Osteocyte (in vitro differentiated cells): ENCODE measurements around the gene EPAS1. TPM values are rescaled to one million over a fixed set of nuclear protein-coding genes. Genes with fewer than 3 reads are reported as not detected.
A peak's percentile ranks its signal among the peaks of the same experiment; 100 is the strongest.

Experiments used
- DNase-seq: peaks from one replicate; pipeline ENCODE4 v3.0.0; 2021; ENCODE audit warnings: mixed read lengths; ENCODE audit not compliant: unreplicated experiment; ENCODE audit errors: extremely low spot score
- H3K27ac Mint-ChIP-seq: one replicate; pipeline ENCODE4 v1.8.0; 2021; ENCODE audit warnings: mild to moderate bottlenecking, mixed read lengths; ENCODE audit not compliant: unreplicated experiment
- H3K27me3 Mint-ChIP-seq: one replicate; pipeline ENCODE4 v1.8.0; 2021; ENCODE audit warnings: mixed read lengths; ENCODE audit not compliant: unreplicated experiment
- H3K36me3 Mint-ChIP-seq: one replicate; pipeline ENCODE4 v1.8.0; 2021; ENCODE audit warnings: mixed read lengths; ENCODE audit not compliant: unreplicated experiment
- H3K4me1 Mint-ChIP-seq: one replicate; pipeline ENCODE4 v1.8.0; 2021; ENCODE audit warnings: mixed read lengths; ENCODE audit not compliant: unreplicated experiment
- H3K4me3 Mint-ChIP-seq: one replicate; pipeline ENCODE4 v1.8.0; 2021; ENCODE audit warnings: mild to moderate bottlenecking, moderate library complexity, mixed read lengths; ENCODE audit not compliant: unreplicated experiment
- H3K9me3 Mint-ChIP-seq: one replicate; pipeline ENCODE4 v1.8.0; 2021; ENCODE audit warnings: mixed read lengths; ENCODE audit not compliant: unreplicated experiment
- CTCF ChIP-seq: fragments of 200-600 bp; sonication (generic); IDR thresholded peaks from 2 replicates; pipeline ENCODE4 v1.5.0; 2021; ENCODE audit warnings: antibody characterized with exemption, mild to moderate bottlenecking, moderate library complexity
- total RNA-seq: library from RNA; stranded (reverse); gene quantifications from 2 replicates; pipeline ENCODE4 v1.2.1, GENCODE V29; 2021

EPAS1 gene
- total RNA-seq, 1 donor from 2014 or later, result 14.1 TPM

- Mint-ChIP-seq H3K27me3 (no peaks in the 10 kb centered on the region), H3K36me3 (peaks cover 2% of the 10 kb centered on the region)
- DNase-seq, result peak; percentile 25
Measured at GRCh38 chr2:46378616-46379015, 81.4 kb downstream of the EPAS1 start.

GRCh38 chr2:46379213-46380037 lies 82.2 kb downstream of the EPAS1 start:
- H3K27ac Mint-ChIP-seq, result no peak overlapping the region
- peaks cover 2% of the 10 kb centered on the region for H3K36me3 Mint-ChIP-seq
- no peaks in the 10 kb centered on the region for H3K27me3 Mint-ChIP-seq

More at GRCh38 chr2:46378616-46379015, 81.4 kb downstream of the EPAS1 start:
- Mint-ChIP-seq H3K4me3 (no peak overlapping the region), H3K4me1 (no peaks in the 10 kb centered on the region), H3K9me3 (no peaks in the 10 kb centered on the region), H3K27ac (no peak overlapping the region)
- no peak for TF ChIP-seq CTCF

GRCh38 chr2:46380038-46380940 lies 83.1 kb downstream of the EPAS1 start:
- H3K4me1 Mint-ChIP-seq, result no peaks in the 10 kb centered on the region
- DNase-seq, result peak; percentile 65
- no peak overlapping the region for H3K4me3 Mint-ChIP-seq

More at GRCh38 chr2:46379213-46380037, 82.2 kb downstream of the EPAS1 start:
- H3K4me1 Mint-ChIP-seq, result no peaks in the 10 kb centered on the region
- no peak for TF ChIP-seq CTCF
- no peak for DNase-seq
- H3K9me3 Mint-ChIP-seq, result no peaks in the 10 kb centered on the region
- no peak overlapping the region for H3K4me3 Mint-ChIP-seq

GRCh38 chr2:46381263-46381849 lies 84.1 kb downstream of the EPAS1 start:
- H3K4me1 Mint-ChIP-seq, result no peaks in the 10 kb centered on the region
- DNase-seq, result peak; percentile 77
- peaks cover 2% of the 10 kb centered on the region for H3K36me3 Mint-ChIP-seq
- H3K27ac Mint-ChIP-seq, result no peak overlapping the region
- H3K9me3 Mint-ChIP-seq, result no peaks in the 10 kb centered on the region
- TF ChIP-seq CTCF, result no peak
- no peaks in the 10 kb centered on the region for H3K27me3 Mint-ChIP-seq
- no peak overlapping the region for H3K4me3 Mint-ChIP-seq

More at GRCh38 chr2:46380038-46380940, 83.1 kb downstream of the EPAS1 start:
- Mint-ChIP-seq H3K36me3 (peaks cover 2% of the 10 kb centered on the region), H3K9me3 (no peaks in the 10 kb centered on the region), H3K27ac (no peak overlapping the region), H3K27me3 (no peaks in the 10 kb centered on the region)
- no peak for TF ChIP-seq CTCF
